ENCODE measurements around the gene MOB2.

DNA sequence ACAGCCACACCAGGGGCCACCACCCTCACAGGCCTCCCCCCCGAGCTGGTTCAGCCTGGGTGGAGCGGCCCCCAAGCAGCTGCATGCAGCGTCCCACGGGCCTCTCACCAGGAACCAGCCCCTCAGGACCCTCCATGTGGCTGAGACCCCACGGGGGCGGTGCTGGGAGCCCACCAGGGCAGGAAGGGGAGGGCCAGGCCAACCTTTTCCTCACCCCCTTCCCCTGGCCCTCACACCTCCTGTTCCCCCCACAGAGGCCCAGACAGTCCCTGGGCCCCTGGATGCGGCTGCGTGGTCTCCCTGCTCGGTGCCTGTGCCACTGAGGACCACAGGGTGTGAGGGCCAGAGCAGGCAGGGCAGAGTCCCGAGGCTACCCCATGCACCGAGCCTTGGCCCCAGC is 46.5 kb downstream of the MOB2 start:
- TF ChIP-seq, protein P1, sequence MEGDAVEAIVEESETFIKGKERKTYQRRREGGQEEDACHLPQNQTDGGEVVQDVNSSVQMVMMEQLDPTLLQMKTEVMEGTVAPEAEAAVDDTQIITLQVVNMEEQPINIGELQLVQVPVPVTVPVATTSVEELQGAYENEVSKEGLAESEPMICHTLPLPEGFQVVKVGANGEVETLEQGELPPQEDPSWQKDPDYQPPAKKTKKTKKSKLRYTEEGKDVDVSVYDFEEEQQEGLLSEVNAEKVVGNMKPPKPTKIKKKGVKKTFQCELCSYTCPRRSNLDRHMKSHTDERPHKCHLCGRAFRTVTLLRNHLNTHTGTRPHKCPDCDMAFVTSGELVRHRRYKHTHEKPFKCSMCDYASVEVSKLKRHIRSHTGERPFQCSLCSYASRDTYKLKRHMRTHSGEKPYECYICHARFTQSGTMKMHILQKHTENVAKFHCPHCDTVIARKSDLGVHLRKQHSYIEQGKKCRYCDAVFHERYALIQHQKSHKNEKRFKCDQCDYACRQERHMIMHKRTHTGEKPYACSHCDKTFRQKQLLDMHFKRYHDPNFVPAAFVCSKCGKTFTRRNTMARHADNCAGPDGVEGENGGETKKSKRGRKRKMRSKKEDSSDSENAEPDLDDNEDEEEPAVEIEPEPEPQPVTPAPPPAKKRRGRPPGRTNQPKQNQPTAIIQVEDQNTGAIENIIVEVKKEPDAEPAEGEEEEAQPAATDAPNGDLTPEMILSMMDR (IDR thresholded peaks at IDR 0.05; ENCODE audit: borderline replicate concordance, extremely low read depth, low read length, poor library complexity, severe bottlenecking): no peak
- TF ChIP-seq EZH2 (IDR thresholded peaks at IDR 0.05; ENCODE audit: borderline replicate concordance, low read depth, low read length, severe bottlenecking): no peak

All from DND-41 (cell line).